Measurements from ENCODE around the gene PLEKHG5.

PLEKHG5 gene

GRCh38 chr1:6509919-6510291, 18.4 kb upstream of the PLEKHG5 start:
- no peak for DNase-seq

GRCh38 chr1:6509220-6509918, 17.9 kb upstream of the PLEKHG5 start:
- DNase-seq: no peak

DNA sequence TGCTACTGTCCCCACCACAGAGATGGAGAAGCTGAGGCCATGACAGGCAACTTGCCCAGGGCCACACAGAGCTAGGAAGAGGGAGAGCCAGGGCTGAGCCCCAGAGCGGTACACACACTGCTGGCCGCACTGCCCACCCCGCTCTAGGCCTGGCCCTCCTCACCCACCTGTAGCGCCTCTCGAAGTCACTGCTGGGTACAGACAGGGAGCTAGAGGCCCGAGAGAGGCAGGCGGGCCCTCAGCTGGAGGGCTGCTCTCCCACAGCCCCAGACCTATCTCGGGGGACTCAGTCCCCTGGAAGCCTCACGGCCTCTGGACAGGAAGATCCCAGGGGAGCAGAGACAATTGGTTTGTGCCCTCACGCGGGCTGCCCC, 17.3 kb upstream of the PLEKHG5 start:
- DNase-seq: no peak

DNA sequence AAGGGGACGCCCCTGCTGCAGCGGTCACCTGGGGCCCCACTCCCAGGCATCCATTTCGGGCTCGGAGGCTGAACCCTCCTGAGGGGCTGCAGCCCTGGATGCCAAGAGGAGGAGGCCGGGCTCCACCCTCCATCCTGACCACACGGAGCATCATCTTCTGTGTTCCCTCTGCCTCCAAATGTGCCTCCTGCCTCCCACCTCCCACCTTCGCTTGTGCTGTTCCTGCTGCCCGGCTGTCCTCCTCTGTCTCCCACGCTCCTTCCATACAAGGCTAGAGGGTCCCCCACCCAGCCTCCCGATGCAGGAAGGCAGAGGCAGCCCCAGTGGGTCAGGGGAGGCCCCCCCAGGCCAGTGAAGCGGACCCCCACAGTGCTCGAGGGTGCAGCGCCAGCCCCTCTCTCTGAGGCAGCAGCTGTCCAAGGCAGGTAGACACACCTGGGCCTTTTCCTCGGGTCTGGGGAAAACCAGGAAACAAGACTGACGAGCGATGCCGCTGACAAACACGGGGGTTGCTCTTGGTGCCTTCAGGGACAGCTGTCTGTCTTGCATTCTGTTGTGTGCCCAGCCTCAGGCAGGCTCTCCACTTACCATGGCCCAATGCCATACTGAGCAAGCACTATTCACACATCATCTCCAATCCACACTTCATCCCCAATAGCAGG, 16.8 kb upstream of the PLEKHG5 start:
- DNase-seq: no peak

DNA sequence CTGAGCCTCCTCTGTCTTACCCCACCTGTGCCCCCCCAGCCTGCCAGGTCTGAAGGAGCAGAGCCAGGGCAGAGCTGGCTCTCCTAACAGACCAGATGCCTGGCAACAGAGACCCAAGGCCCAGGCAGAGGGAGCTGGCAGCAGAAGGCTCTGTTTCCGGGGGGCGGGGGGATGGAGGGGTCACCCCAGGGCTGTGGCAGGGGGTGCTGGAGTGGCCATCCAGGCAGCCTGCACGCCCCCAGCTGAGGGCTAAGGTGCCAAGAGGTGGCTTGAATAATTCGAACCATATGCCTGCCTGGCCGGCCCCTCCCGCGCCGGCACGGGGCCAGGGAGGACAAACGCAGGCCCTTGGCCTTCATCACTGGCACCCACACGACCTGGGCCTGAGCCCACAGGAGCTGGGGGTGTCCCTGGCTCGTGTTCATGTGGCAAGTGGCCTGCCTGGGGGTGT, 16.0 kb upstream of the PLEKHG5 start:
- DNase-seq: no peak

GRCh38 chr1:6507037-6507428, 15.6 kb upstream of the PLEKHG5 start:
- no peak for DNase-seq

GRCh38 chr1:6506210-6507036, 15.0 kb upstream of the PLEKHG5 start:
- no peak for DNase-seq

DNA sequence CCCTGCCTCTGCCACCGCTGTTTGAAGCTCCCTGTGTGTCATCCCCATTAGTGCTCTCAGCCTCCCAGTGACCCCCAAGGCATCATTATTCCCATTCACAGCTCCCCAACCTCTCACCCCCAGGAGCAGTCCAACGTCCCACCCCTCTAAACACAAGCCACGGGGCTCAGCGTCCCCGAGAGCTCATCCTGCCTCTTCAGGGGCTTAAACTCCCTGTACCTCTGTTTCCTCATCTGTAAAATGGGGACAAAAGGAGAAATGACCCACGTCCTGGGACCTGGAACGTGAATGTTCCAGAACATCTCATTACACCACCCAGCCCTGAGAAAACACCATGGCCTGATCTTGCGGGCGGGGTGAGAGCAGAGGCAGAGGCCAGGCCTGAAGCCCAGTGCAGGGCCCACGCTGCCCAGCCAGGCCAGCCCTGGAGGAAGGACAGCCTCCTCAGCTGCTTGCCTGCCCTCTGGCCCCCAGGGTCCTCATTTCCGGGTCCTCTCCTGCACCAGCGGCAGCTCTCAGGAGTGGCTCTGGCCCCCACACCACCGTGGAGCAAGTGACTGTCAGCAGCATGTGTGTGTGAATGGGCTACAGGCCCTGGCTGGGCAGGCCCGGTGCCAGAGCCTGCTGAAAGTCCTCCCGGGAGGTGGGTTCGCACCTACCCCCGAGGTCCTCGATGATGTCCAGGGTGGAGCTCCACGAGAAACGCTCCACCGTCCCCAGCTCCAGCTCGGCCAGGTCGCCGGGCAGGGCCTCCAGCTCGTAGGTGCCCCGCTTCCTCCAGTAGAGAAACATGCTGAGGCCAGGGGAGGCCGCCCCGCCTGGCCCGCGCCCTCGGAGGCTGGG, 14.1 kb upstream of the PLEKHG5 start:
- no peak for DNase-seq

- no peak for DNase-seq
Observed at GRCh38 chr1:6504887-6505286, 13.4 kb upstream of the PLEKHG5 start.

DNA sequence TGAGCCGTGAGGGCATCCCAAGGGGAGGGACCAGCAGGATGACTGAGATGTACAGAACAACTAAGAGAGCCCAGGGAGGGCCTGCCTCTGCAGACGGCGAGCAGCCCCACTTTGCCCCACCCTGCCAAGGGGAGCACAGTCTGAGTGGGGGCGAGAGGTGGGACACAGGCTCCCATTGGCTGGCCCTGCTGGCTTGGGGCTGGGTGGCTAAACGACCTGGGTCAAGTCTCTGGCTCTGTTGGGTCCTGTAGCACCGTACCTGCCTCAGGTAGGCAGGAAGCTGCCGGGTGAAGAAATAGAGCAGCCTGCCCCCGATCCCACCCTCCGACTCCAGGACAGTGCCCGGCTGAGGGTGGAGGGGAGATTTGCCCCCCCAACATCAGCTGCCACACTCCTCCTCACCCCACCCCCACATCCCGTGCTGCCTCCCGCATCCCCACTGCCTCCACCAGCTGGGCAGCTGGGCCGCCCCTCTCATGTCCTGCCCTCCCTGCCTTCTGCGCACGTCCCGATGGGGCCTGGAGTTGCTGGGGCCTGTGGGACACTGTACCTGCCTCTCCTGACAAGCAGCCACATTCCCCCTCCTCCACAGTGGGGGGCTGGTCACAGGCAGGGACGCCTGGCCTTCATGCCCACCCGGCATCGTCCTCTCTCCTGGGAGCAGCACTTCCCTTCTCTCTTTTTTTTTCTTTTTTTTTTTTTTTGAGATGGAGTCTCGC, 12.6 kb upstream of the PLEKHG5 start:
- DNase-seq: no peak

- DNase-seq: no peak
Observed at GRCh38 chr1:6502000-6502891, 10.8 kb upstream of the PLEKHG5 start.

GRCh38 chr1:6501279-6501813, 9.9 kb upstream of the PLEKHG5 start:
- no peak for DNase-seq

- DNase-seq: no peak
Observed at GRCh38 chr1:6500544-6501278, 9.2 kb upstream of the PLEKHG5 start.

DNA sequence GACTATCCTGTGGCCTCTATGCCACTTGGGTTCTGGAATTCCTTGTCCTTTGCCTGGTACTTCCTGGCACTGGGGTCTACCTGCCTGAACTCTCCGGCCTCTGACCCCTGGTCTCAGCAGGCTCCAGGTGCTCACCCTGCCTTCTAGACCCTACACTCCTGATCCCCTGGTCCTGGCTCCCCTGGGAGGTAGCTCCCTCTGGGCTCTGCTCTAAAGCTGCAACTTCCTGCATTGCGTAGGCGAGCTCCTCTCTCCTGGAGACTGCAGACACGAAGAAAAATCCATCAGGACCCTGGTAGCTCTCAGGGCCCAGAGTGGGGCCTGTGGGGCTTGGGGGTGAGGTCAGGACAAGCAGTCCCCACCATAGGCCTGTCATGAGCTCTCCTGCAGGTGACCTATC, 7.8 kb upstream of the PLEKHG5 start:
- no peak for DNase-seq

GRCh38 chr1:6498576-6499111, 7.2 kb upstream of the PLEKHG5 start:
- no peak for DNase-seq

- no peak for DNase-seq
Observed at GRCh38 chr1:6497867-6498575, 6.6 kb upstream of the PLEKHG5 start.

DNA sequence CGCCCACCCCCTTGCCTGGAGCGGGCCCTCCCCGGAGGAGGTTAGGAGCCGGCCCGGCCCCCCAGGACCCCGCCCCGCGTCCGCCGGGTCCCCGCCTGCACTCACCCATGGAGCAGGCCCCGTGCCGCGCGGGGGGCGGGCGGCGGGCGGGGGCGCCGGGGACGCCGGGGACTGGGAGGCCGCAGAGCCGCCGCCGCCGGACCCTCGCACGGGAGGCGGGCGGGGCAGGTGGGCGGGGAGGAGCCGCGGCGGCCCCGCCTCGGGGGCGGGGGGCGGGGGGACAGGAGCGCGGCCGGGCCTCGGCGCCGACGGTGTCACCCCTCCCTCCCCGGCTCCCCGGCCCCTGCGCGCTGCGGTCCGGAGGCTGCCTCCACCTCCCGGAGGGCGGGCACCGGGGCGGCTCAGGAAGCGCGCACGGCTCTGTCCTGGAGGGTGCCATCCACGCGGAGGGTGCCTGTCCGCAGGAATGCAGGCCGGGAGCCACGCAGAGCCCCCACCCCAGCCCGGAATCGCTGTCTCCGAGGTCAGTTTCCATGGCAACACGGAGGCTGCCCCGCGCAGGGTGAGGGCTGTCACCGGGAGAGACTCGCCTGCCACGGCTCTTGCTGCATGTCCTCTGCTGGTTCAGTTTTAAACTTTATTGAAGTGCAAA, 5.9 kb upstream of the PLEKHG5 start:
- DNase-seq: peak; percentile 31 to 32

GRCh38 chr1:6496890-6497214, 5.4 kb upstream of the PLEKHG5 start:
- no peak for DNase-seq

GRCh38 chr1:6496365-6496721, 4.9 kb upstream of the PLEKHG5 start:
- no peak for DNase-seq

Measured in stimulated activated CD4-positive, alpha-beta T cell treated with anti-CD3 and anti-CD28 coated beads, Interleukin-2, amount 100 ng/mL, for 48 hours (primary cell).